MM.1S (cell line): ENCODE data around the gene FIBP.

Experiments
- EZH2 ChIP-seq: fragments of 300-600 bp; sonication (generic); optimal IDR thresholded peaks from 2 replicates; pipeline ENCODE3; 2017; ENCODE audit warnings: low read depth, mild to moderate bottlenecking, antibody characterized with exemption, low read length, mixed read lengths
- TF ChIP-seq, protein P1 (sequence below): fragments of 300-600 bp; sonication (generic); IDR thresholded peaks from 2 replicates; pipeline ENCODE4 v1.5.1; 2016; ENCODE audit warnings: antibody characterized with exemption, low read length, mixed read lengths

DNA sequence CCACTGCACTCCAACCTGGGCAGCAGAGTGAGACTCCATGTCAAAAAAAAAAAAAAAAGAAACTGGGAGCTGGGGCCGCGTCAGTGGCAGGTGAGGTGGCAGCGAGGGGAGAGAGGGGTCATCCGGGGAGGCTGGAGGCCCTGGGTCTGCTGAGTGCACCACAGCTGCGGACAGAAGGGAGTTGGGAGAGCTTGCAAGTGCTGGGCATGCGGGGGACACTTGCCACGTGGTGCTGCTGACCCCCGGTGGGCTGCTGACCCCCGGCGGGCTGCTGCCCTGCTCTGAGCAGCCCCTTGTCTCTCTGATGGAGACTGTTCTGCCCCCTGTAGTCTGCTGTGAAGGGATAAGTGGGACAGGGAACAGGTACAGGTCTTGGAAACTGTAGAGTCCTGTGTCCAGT is 33.6 kb upstream of the FIBP start:
- TF ChIP-seq, protein P1, sequence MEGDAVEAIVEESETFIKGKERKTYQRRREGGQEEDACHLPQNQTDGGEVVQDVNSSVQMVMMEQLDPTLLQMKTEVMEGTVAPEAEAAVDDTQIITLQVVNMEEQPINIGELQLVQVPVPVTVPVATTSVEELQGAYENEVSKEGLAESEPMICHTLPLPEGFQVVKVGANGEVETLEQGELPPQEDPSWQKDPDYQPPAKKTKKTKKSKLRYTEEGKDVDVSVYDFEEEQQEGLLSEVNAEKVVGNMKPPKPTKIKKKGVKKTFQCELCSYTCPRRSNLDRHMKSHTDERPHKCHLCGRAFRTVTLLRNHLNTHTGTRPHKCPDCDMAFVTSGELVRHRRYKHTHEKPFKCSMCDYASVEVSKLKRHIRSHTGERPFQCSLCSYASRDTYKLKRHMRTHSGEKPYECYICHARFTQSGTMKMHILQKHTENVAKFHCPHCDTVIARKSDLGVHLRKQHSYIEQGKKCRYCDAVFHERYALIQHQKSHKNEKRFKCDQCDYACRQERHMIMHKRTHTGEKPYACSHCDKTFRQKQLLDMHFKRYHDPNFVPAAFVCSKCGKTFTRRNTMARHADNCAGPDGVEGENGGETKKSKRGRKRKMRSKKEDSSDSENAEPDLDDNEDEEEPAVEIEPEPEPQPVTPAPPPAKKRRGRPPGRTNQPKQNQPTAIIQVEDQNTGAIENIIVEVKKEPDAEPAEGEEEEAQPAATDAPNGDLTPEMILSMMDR, result no peak
- no peak for TF ChIP-seq EZH2
